Endothelial cell of umbilical vein (primary cell): ENCODE data around the gene VSIG10. TPM values are rescaled to one million over a fixed set of nuclear protein-coding genes. Genes with fewer than 3 reads are reported as not detected.

Experiments
- BruUV-seq: library from RNA; stranded (reverse); fragments of 400-500 nt; replicated peaks from 2 replicates; lab custom pipeline; 2021; lab: Mats Ljungman, UMichigan
- CTCF ChIA-PET: fragments of 300-600, 350-600 bp; sonication (Branson Sonifier 250); formaldehyde crosslinking; loops from one replicate; lab custom pipeline; 2021; ENCODE audit warnings: antibody characterized with exemption, inconsistent platforms; lab: Charles Lee
- POLR2A ChIA-PET: fragments of 300-600, 350-600 bp; sonication (Branson Sonifier 250); formaldehyde crosslinking; loops from one replicate; lab custom pipeline; 2021; ENCODE audit warnings: antibody characterized with exemption, inconsistent platforms; lab: Charles Lee
- DNase-seq: peaks from one replicate; pipeline ENCODE4 v3.0.0-alpha.2; 2011; ENCODE audit warnings: low read depth, low spot score
- FAIRE-seq: peaks from 2 replicates; lab custom pipeline; 2011; peaks lifted over from hg19 to GRCh38; lab: Jason Lieb, UNC
- H2AFZ ChIP-seq: 2 replicates; pipeline ENCODE4 v1.6.0; 2012; ENCODE audit warnings: low read depth, low read length, control low read depth, inconsistent platforms
- H3K27ac ChIP-seq: 2 replicates; pipeline ENCODE4 v1.5.1; 2011; ENCODE audit warnings: low read depth, mild to moderate bottlenecking, control low read depth, low read length, moderate library complexity; ENCODE audit not compliant: insufficient read depth
- H3K27me3 ChIP-seq, 2 experiments: 2 replicates each; pipeline versions ENCODE4 v1.6.0 to v1.6.1; 2011; ENCODE audit warnings: low read length in 2 of 2, mixed read lengths in 1 of 2; ENCODE audit not compliant: control insufficient read depth in 2 of 2, insufficient read depth in 2 of 2
- H3K36me3 ChIP-seq, 2 experiments: 2 replicates in 1 of 2; 3 replicates in 1 of 2; pipeline ENCODE4 v1.5.1; 2011; ENCODE audit warnings: low read length in 2 of 2, mild to moderate bottlenecking in 1 of 2, moderate library complexity in 1 of 2; ENCODE audit not compliant: control insufficient read depth in 2 of 2, insufficient read depth in 2 of 2; ENCODE audit errors: extremely low read depth in 1 of 2
- H3K4me1 ChIP-seq: 3 replicates; pipeline ENCODE4 v1.5.1; 2011; ENCODE audit warnings: mild to moderate bottlenecking, low read length; ENCODE audit not compliant: control insufficient read depth, insufficient read depth; ENCODE audit errors: extremely low read depth
- H3K4me2 ChIP-seq: 2 replicates; pipeline ENCODE4 v1.6.1; 2011; ENCODE audit warnings: low read length, control low read depth, mixed read lengths; ENCODE audit not compliant: insufficient read depth
- H3K4me3 ChIP-seq, 3 experiments: fragments of 200-600 bp in 1 of 3; sonication (generic), shearing (Covaris generic) in 1 of 3; replicated peaks in 1 of 3; 2 replicates each; pipeline ENCODE4 v1.5.1; 2011 to 2016; ENCODE audit warnings: control low read depth in 3 of 3, low read length in 3 of 3, mild to moderate bottlenecking in 2 of 3, inconsistent platforms in 1 of 3, low read depth in 1 of 3, moderate library complexity in 1 of 3; ENCODE audit not compliant: insufficient read depth in 1 of 3
- H3K79me2 ChIP-seq: 2 replicates; pipeline ENCODE4 v1.6.0; 2012; ENCODE audit warnings: low read length, inconsistent platforms; ENCODE audit not compliant: control insufficient read depth, insufficient read depth
- H3K9ac ChIP-seq: replicated peaks from 2 replicates; pipeline ENCODE3; 2011; ENCODE audit warnings: low read length, control low read depth; ENCODE audit not compliant: insufficient read depth; ENCODE audit errors: extremely low read depth
- H3K9me1 ChIP-seq: replicated peaks from 3 replicates; pipeline ENCODE4 v1.6.0; 2011; ENCODE audit warnings: mild to moderate bottlenecking, low read length; ENCODE audit not compliant: control insufficient read depth, insufficient read depth; ENCODE audit errors: extremely low read depth
- H3K9me3 ChIP-seq: replicated peaks from 2 replicates; pipeline ENCODE4 v1.5.1; 2012; ENCODE audit warnings: low read length, inconsistent platforms; ENCODE audit not compliant: control insufficient read depth, insufficient read depth
- H4K20me1 ChIP-seq: replicated peaks from 2 replicates; pipeline ENCODE3; 2011; ENCODE audit warnings: mild to moderate bottlenecking, low read length; ENCODE audit not compliant: control insufficient read depth, insufficient read depth; ENCODE audit errors: extremely low read depth
- EZH2 ChIP-seq: IDR thresholded peaks from 2 replicates; pipeline ENCODE4 v1.6.1; 2012; ENCODE audit warnings: borderline replicate concordance, low read depth, mild to moderate bottlenecking, moderate library complexity, low read length, inconsistent platforms; ENCODE audit not compliant: severe bottlenecking
- FOS ChIP-seq: IDR thresholded peaks from 2 replicates; pipeline ENCODE4 v1.6.1; 2011; ENCODE audit warnings: mild to moderate bottlenecking, low read length, moderate library complexity, borderline replicate concordance; ENCODE audit not compliant: insufficient read depth
- GATA2 ChIP-seq: IDR thresholded peaks from 2 replicates; pipeline ENCODE4 v1.7.0; 2011; ENCODE audit warnings: low read depth, mild to moderate bottlenecking, moderate library complexity, mixed read lengths, low read length; ENCODE audit not compliant: insufficient read length, insufficient read depth
- JUN ChIP-seq: IDR thresholded peaks from 2 replicates; pipeline ENCODE4 v1.6.1; 2011; ENCODE audit warnings: borderline replicate concordance, low read depth; ENCODE audit not compliant: insufficient read length, insufficient read depth
- MYC ChIP-seq: IDR thresholded peaks from one replicate; pipeline ENCODE4 v1.6.1; 2011; ENCODE audit warnings: mild to moderate bottlenecking, low read depth, low read length
- POLR2A ChIP-seq: IDR thresholded peaks from 2 replicates; pipeline ENCODE4 v1.6.1; 2012; ENCODE audit warnings: low read depth, mild to moderate bottlenecking, control low read depth, low read length
- POLR2AphosphoS5 ChIP-seq: IDR thresholded peaks from 2 replicates; pipeline ENCODE4 v1.6.1; 2012; ENCODE audit warnings: low read depth, mild to moderate bottlenecking, control low read depth, low read length, moderate library complexity; ENCODE audit not compliant: insufficient read depth
- dilution Hi-C: fragments of 300-500 bp; cut with MboI; formaldehyde crosslinking; loops from one replicate; pipeline ENCODE4 v1.15.0; 2019; ENCODE audit warnings: low sequenced_read_pairs; ENCODE audit not compliant: extremely low pct_ligation_motif_present
- intact Hi-C: fragments of 100-400 bp; cut with micrococcal nuclease; formaldehyde crosslinking; loops from one replicate; pipeline ENCODE4 v1.10.0; 2022
- polyA plus RNA-seq, 4 experiments: library from polyadenylated mRNA; depleted of rRNA in 3 of 4; stranded (reverse) in 3 of 4; unstranded in 1 of 4; fragments of >200 nt; gene quantifications; 2 replicates each; pipeline versions ENCODE4 v1.2.1 to v1.2.3, GENCODE V29; 2011 to 2012; ENCODE audit warnings: missing spikeins in 1 of 4
- total RNA-seq: library from RNA; stranded (reverse); gene quantifications from 2 replicates; pipeline ENCODE4 v1.2.3, GENCODE V29; 2021
- TF ChIP-seq, protein P1 (sequence below): IDR thresholded peaks from 2 replicates; pipeline ENCODE4 v1.6.1; 2011; ENCODE audit not compliant: insufficient read depth, insufficient read length
- TF ChIP-seq, protein P2 (sequence below), 2 donors: IDR thresholded peaks; 1 replicate in 1 of 2; 2 replicates in 1 of 2; pipeline ENCODE4 v1.5.1; 2011; ENCODE audit warnings: low read length in 2 of 2, mild to moderate bottlenecking in 2 of 2, moderate library complexity in 2 of 2, control low read depth in 1 of 2, inconsistent platforms in 1 of 2, low read depth in 1 of 2; ENCODE audit not compliant: insufficient read depth in 1 of 2; ENCODE audit errors: extremely low read depth in 1 of 2

VSIG10 gene
- total and polyA plus RNA-seq, 2 donors (not counting 3 experiments of a cell fraction or from before 2014, with no cell fraction given) = 16.3 to 38.4 TPM

DNA sequence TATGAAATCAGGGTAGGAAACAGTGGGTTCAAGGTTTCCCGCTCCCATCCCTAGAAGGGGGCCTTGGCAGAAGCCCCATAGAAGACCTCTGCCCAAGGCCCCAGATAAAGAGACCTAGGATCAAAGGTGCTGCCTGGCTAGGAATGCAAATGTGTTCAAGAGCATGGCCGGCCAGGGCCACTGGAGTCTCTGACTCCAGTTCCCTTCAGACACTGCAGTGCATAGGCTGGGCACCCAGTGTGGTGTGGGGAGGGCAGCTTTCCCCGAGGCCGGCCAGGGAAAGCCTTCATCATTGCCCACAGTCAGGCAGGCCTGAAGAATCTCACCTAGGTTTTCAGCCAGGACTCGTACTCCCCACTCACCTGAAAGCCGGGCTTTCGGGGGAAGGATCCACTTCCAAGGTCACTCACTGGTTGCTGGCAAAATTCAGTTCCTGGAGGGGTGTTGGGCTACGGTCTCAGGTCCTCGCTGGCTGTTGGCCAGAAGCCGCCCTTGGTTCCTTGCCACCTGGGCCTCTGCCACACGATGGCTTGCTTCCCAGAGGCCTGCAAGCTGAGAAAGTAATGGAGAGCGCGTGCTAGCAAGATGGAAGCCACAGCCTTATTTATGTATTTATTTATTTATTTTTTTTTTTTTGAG lies 22.4 kb upstream of the VSIG10 start:
- dilution Hi-C loops = no loop called here
- no peak overlapping the region for H3K27ac ChIP-seq
- H3K4me3 ChIP-seq = no peak overlapping the region
- intact Hi-C loops = no loop called here
- TF ChIP-seq POLR2A (no peak), GATA2 (no peak), EZH2 (no peak), FOS (no peak), JUN (no peak), MYC (no peak), POLR2AphosphoS5 (no peak)
- TF ChIP-seq, protein P1, sequence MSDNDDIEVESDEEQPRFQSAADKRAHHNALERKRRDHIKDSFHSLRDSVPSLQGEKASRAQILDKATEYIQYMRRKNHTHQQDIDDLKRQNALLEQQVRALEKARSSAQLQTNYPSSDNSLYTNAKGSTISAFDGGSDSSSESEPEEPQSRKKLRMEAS = no peak
- TF ChIP-seq, protein P2, sequence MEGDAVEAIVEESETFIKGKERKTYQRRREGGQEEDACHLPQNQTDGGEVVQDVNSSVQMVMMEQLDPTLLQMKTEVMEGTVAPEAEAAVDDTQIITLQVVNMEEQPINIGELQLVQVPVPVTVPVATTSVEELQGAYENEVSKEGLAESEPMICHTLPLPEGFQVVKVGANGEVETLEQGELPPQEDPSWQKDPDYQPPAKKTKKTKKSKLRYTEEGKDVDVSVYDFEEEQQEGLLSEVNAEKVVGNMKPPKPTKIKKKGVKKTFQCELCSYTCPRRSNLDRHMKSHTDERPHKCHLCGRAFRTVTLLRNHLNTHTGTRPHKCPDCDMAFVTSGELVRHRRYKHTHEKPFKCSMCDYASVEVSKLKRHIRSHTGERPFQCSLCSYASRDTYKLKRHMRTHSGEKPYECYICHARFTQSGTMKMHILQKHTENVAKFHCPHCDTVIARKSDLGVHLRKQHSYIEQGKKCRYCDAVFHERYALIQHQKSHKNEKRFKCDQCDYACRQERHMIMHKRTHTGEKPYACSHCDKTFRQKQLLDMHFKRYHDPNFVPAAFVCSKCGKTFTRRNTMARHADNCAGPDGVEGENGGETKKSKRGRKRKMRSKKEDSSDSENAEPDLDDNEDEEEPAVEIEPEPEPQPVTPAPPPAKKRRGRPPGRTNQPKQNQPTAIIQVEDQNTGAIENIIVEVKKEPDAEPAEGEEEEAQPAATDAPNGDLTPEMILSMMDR (IDR thresholded peaks at IDR 0.05; ENCODE audit: extremely low read depth in 1 of 2, insufficient read depth in 1 of 2, low read depth in 1 of 2, low read length in 2 of 2) = no peak
- no peaks in the 10 kb centered on the region for H3K9me1 ChIP-seq
- no peak overlapping the region for H2AFZ ChIP-seq
- FAIRE-seq (no peak), DNase-seq (no peak)
- CTCF ChIA-PET = no interaction called here
- no peaks in the 10 kb centered on the region for H4K20me1 ChIP-seq
- H3K9ac ChIP-seq = no peak overlapping the region
- H3K4me1 ChIP-seq = no peaks in the 10 kb centered on the region
- POLR2A ChIA-PET = no interaction called here
- H3K4me2 ChIP-seq = no peak overlapping the region
- H3K79me2 ChIP-seq = no peaks in the 10 kb centered on the region
- no TSS peak for BruUV-seq
- H3K36me3 ChIP-seq = no peaks in the 10 kb centered on the region
- H3K27me3 ChIP-seq = no peaks in the 10 kb centered on the region
- H3K9me3 ChIP-seq = no peaks in the 10 kb centered on the region
